ENCODE data around the gene KRTAP12-4. TPM values are rescaled to one million over a fixed set of nuclear protein-coding genes. Genes with fewer than 3 reads are reported as not detected.

KRTAP12-4 gene
- total and polyA plus RNA-seq, 9 of the 15 experiments (the other 6 are each of a cell fraction or from before 2014, with no cell fraction given), result not detected

- no peak overlapping the region for H3K9ac ChIP-seq (ENCODE audit: insufficient read depth in 1 of 2, low read depth in 2 of 2, low read length in 2 of 2)
- peaks cover 20 to 48% of the 10 kb centered on the region in 2 experiments; a peak in 4 of 5 replicates for H3K27me3 ChIP-seq (ENCODE audit: control insufficient read depth in 2 of 2, insufficient read depth in 2 of 2, low read length in 2 of 2)
- no peak for ATAC-seq
- no TSS peak for BruUV-seq (replicated peaks)
- FAIRE-seq, result no peak
- no peaks in the 10 kb centered on the region for H3K79me2 ChIP-seq (ENCODE audit: control insufficient read depth, insufficient read depth, low read length)
- no peak overlapping the region for H3K4me2 ChIP-seq (ENCODE audit: insufficient read depth, low read length)
- 0% methylated on average over 8 of the region's 8 CpGs for WGBS (ENCODE audit: insufficient coverage, low coverage, missing lambda C conversion rate)
- no peaks in the 10 kb centered on the region for H4K20me1 ChIP-seq (replicated peaks; ENCODE audit: control insufficient read depth, insufficient read depth, low read length)
- H3K36me3 ChIP-seq (ENCODE audit: control insufficient read depth, insufficient read depth, low read length), result no peaks in the 10 kb centered on the region
- H2AFZ ChIP-seq (ENCODE audit: low read depth, low read length), result no peak overlapping the region
- DNase-seq (ENCODE audit: extremely low read depth in 1 of 4, low spot score in 3 of 4), result peak in 1 of 4 experiments; percentile 6
- H3K27ac ChIP-seq (ENCODE audit: extremely low read depth, low read depth, low read length), result no peak overlapping the region
- no peaks in the 10 kb centered on the region; the same call in 1 of the 2 replicates for H3K9me3 ChIP-seq (replicated peaks; ENCODE audit: control insufficient read depth, insufficient read depth, low read depth, low read length)
- CTCF ChIA-PET (ENCODE audit: low intra/inter-chr PET ratio), result no interaction called here
- H3K4me1 ChIP-seq (replicated peaks in 1 of 2; ENCODE audit: control insufficient read depth in 2 of 2, insufficient read depth in 2 of 2, low read length in 2 of 2), result 0 out of 5 replicates have a peak, but pooled peaks cover 0 to 4% of the 10 kb centered on the region in 2 experiments
- intact Hi-C loops (cut with micrococcal nuclease), result no loop called here
- H3K4me3 ChIP-seq, result no peak overlapping the region
- in situ Hi-C loops (cut with MboI), result no loop called here
- no peaks in the 10 kb centered on the region for H3K9me1 ChIP-seq (ENCODE audit: control insufficient read depth, insufficient read depth, low read length)
- POLR2A ChIA-PET, result interaction anchor here (0.6 to 1.1 kb wide), 2 partner anchors 75 to 94 kb away, joined by 3 to 4 read pairs; no protein-coding TSS in a partner anchor
- TF ChIP-seq NFRKB (IDR thresholded peaks at IDR 0.05; ENCODE audit: low read depth) (no peak), TGIF2 (CRISPR knock-in tag; IDR thresholded peaks at IDR 0.05) (no peak), E2F4 (CRISPR knock-in tag; IDR thresholded peaks at IDR 0.05; ENCODE audit: low read depth) (no peak), HMBOX1 (IDR thresholded peaks at IDR 0.05) (no peak), POLR2A (conservative IDR thresholded peaks at IDR 0.05) (no peak), TAF7 (tag; IDR thresholded peaks at IDR 0.05) (no peak), JUND (IDR thresholded peaks at IDR 0.05; ENCODE audit: borderline replicate concordance, low read depth, low read length) (no peak), JUND (tag; IDR thresholded peaks at IDR 0.05; ENCODE audit: borderline replicate concordance, low read depth, low read length) (no peak), SRSF9 (IDR thresholded peaks at IDR 0.05; ENCODE audit: borderline replicate concordance, low read depth, low read length) (no peak), TBP (optimal IDR thresholded peaks at IDR 0.05; ENCODE audit: low read depth, low read length) (no peak), FOXK2 (conservative IDR thresholded peaks at IDR 0.05 in 1 of 2, IDR thresholded peaks at IDR 0.05 in 1 of 2; ENCODE audit: low read depth in 2 of 2) (no peak)
- TF ChIP-seq, protein P1, sequence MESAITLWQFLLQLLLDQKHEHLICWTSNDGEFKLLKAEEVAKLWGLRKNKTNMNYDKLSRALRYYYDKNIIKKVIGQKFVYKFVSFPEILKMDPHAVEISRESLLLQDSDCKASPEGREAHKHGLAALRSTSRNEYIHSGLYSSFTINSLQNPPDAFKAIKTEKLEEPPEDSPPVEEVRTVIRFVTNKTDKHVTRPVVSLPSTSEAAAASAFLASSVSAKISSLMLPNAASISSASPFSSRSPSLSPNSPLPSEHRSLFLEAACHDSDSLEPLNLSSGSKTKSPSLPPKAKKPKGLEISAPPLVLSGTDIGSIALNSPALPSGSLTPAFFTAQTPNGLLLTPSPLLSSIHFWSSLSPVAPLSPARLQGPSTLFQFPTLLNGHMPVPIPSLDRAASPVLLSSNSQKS (CRISPR knock-in tag; IDR thresholded peaks at IDR 0.05), result no peak
Measured at GRCh38 chr21:44695184-44695583, 40.7 kb upstream of the KRTAP12-4 start.
